Stomach (tissue), 4 donors: ENCODE results near the gene NCK2.

Source experiments
- CTCF ChIP-seq, 7 experiments: fragments of 450-650 bp in 4 of 7; fragments of 200-600 bp in 3 of 7; sonication (generic) in 3 of 7; IDR thresholded peaks; one replicate each; pipeline ENCODE4 v1.5.1; 2016 to 2019; ENCODE audit warnings: antibody characterized with exemption in 7 of 7, control low read depth in 2 of 7, mild to moderate bottlenecking in 1 of 7
- EP300 ChIP-seq: sonication (generic); formaldehyde crosslinking; IDR thresholded peaks from one replicate; pipeline ENCODE4 v1.6.1; 2017; ENCODE audit warnings: antibody characterized with exemption
- POLR2A ChIP-seq, 4 donors: fragments of 450-650 bp; IDR thresholded peaks; one replicate each; pipeline ENCODE4 v1.6.1; 2016; ENCODE audit warnings: antibody characterized with exemption in 4 of 4, control low read depth in 2 of 4, mild to moderate bottlenecking in 1 of 4, moderate library complexity in 1 of 4
- POLR2AphosphoS5 ChIP-seq, 3 donors: sonication (generic); formaldehyde crosslinking; IDR thresholded peaks; one replicate each; pipeline ENCODE4 v1.6.1; 2016; ENCODE audit warnings: antibody characterized with exemption in 3 of 3

DNA sequence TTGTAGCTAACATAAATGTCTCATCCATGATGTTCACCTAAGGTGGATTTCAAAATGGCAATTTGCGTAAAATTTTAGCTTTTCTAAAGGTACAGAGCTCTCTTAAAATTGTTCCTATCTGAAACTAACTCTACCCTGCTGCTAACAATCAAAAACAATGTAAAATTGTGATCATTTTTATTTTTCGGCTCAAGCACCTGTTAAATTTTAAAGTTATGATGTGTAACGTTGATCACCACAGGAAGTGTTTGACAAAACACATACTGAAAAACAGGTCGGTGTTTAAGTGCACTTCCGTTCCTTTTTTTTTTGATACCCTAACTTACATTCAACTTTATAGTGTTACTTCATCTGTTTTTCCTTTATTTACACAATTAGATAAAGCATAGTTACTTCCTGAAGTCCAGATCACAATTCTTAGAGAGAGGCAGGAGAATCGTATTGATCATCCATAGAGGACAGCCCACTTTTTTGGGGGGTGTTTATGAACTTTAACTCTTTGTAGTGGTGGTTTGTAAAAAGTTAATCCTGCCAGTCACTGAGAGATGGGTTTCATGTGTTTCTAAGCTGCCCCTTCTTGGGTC, 6.0 kb upstream of the NCK2 start:
- no peak for TF ChIP-seq CTCF (IDR thresholded peaks at IDR 0.05)
- no peak for TF ChIP-seq EP300
- no peak for TF ChIP-seq POLR2A (IDR thresholded peaks at IDR 0.05)
- no peak for TF ChIP-seq POLR2AphosphoS5 (IDR thresholded peaks at IDR 0.05)
